A549 treated with DMSO at 1 μM for 4 hours (cell line): ENCODE results near the gene KIF2B. TPM values are rescaled to one million over a fixed set of nuclear protein-coding genes. Genes with fewer than 3 reads are reported as not detected.

Source experiments
- total RNA-seq: library from RNA; stranded (reverse); fragments of 200-300 nt; extraction: Qiagen RNA extraction; gene quantifications from 5 replicates; pipeline ENCODE4 v1.2.3, GENCODE V29; 2022; ENCODE audit warnings: low read depth

The KIF2B gene, protein sequence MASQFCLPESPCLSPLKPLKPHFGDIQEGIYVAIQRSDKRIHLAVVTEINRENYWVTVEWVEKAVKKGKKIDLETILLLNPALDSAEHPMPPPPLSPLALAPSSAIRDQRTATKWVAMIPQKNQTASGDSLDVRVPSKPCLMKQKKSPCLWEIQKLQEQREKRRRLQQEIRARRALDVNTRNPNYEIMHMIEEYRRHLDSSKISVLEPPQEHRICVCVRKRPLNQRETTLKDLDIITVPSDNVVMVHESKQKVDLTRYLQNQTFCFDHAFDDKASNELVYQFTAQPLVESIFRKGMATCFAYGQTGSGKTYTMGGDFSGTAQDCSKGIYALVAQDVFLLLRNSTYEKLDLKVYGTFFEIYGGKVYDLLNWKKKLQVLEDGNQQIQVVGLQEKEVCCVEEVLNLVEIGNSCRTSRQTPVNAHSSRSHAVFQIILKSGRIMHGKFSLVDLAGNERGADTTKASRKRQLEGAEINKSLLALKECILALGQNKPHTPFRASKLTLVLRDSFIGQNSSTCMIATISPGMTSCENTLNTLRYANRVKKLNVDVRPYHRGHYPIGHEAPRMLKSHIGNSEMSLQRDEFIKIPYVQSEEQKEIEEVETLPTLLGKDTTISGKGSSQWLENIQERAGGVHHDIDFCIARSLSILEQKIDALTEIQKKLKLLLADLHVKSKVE
- total RNA-seq: not detected in 5 replicates

DNA sequence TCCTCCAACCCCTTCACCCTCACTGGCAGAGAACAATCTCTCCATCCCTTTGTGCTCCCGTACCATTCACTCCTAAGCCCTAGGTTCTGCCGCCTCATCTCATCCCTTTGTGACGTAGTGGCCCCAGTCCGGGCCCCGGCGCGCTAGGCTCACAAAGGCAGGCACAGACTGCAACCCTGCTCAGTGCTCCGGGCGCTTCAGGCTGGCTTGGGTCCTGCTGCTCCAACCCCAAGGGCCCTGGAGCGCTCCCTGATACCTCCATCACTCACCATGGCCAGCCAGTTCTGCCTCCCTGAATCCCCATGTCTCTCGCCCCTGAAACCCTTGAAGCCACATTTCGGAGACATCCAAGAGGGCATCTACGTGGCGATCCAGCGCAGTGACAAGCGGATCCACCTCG is at the start of gene KIF2B:
KIF2B (plus strand) TSS at position 164 of the 400 bp plus-strand sequence; CDS start at position 271, 107 bp downstream.

